AG04450 (cell line): Measurements from ENCODE around the gene FIZ1. TPM values are rescaled to one million over a fixed set of nuclear protein-coding genes. Genes with fewer than 3 reads are reported as not detected.

Source experiments
- CTCF ChIA-PET: fragments of 300-600, 350-600 bp; formaldehyde crosslinking; extraction: SDS; loops from one replicate; lab custom pipeline; 2022; ENCODE audit warnings: antibody characterized with exemption, inconsistent platforms; lab: Charles Lee
- POLR2A ChIA-PET: fragments of 350-600 bp; formaldehyde crosslinking; extraction: SDS; loops from one replicate; lab custom pipeline; 2021; ENCODE audit warnings: antibody characterized with exemption, inconsistent platforms; lab: Yijun Ruan, JAX
- DNase-seq: peaks from one replicate; pipeline ENCODE4 v3.0.0-alpha.2; 2011; ENCODE audit warnings: low read depth, low spot score
- H3K27ac ChIP-seq: one replicate; pipeline ENCODE4 v1.5.1; 2012; ENCODE audit warnings: low read depth, low read length, control low read depth
- H3K27me3 ChIP-seq: one replicate; pipeline ENCODE4 v1.6.0; 2012; ENCODE audit warnings: low read length; ENCODE audit not compliant: control insufficient read depth, insufficient read depth
- H3K4me3 ChIP-seq: 2 replicates; pipeline ENCODE4 v1.5.1; 2011; ENCODE audit warnings: mild to moderate bottlenecking, low read depth, low read length, control low read depth
- H3K9me3 ChIP-seq: 2 replicates; pipeline ENCODE4 v1.5.1; 2012; ENCODE audit warnings: low read length; ENCODE audit not compliant: control insufficient read depth, insufficient read depth
- CTCF ChIP-seq: IDR thresholded peaks from 2 replicates; pipeline ENCODE4 v1.5.1; 2011; ENCODE audit warnings: low read depth, low read length, control low read depth, inconsistent platforms
- polyA minus RNA-seq: library from RNA; depleted of rRNA, polyadenylated mRNA; stranded (reverse); fragments of >200 nt; gene quantifications from 2 replicates; pipeline ENCODE4 v1.2.3, GENCODE V29; 2011; rRNA and poly(A)+ RNA removed
- polyA plus RNA-seq: library from polyadenylated mRNA; depleted of rRNA; stranded (reverse); fragments of >200 nt; gene quantifications from 2 replicates; pipeline ENCODE4 v1.2.3, GENCODE V29; 2011; rRNA removed

FIZ1 gene
- polyA plus RNA-seq: 3.7 and 4.5 TPM in 2 replicates
- polyA minus RNA-seq: 4.1 and 4.5 TPM in 2 replicates

GRCh38 chr19:55599468-55599841, at the start of gene FIZ1:
Gene FIZ1, minus strand, starts transcription at chr19:55599517. Its CDS starts 1,652 bp downstream, at chr19:55597865.
- H3K27ac ChIP-seq: peak within 1 kb of the TSS; percentile 94
- no peaks in the 10 kb centered on the region for H3K27me3 ChIP-seq
- H3K9me3 ChIP-seq: peaks cover 16% of the 10 kb centered on the region; the same call in 1 of the 2 replicates
- ChIA-PET POLR2A (interaction anchor here (0.6 to 2.2 kb wide), 24 partner anchors 9 to 1410 kb away, joined by 3 to 10 read pairs (median 5); partner anchors contain the start of genes MBOAT7, PPP6R1, UBE2S and ZNF579), CTCF (interaction anchor here (0.6 to 1.8 kb wide), 4 partner anchors 12 to 511 kb away, joined by 3 to 10 read pairs (median 4); no protein-coding TSS in a partner anchor)
- H3K4me3 ChIP-seq: peak within 1 kb of the TSS; percentile 87
- peak; percentile 98 for DNase-seq
- TF ChIP-seq CTCF: no peak

GRCh38 chr19:55648585-55649267, 49.4 kb upstream of the FIZ1 start:
- CTCF ChIA-PET: interaction anchor here (0.6 kb wide), 1 partner anchor 1198 kb away, joined by 3 read pairs; no protein-coding TSS in a partner anchor
- no peak for TF ChIP-seq CTCF
- Histone ChIP-seq H3K4me3 (peak overlapping the region; percentile 79), H3K27me3 (no peaks in the 10 kb centered on the region), H3K9me3 (no peaks in the 10 kb centered on the region; the same call in 1 of the 2 replicates), H3K27ac (no peak overlapping the region)
- POLR2A ChIA-PET: interaction anchor here (0.6 kb wide), 1 partner anchor 20 kb away, joined by 6 read pairs; no protein-coding TSS in a partner anchor
- DNase-seq: no peak

GRCh38 chr19:55647732-55648584, 48.6 kb upstream of the FIZ1 start, which contains the start of gene CCDC106:
Gene CCDC106, plus strand, starts transcription at chr19:55648212. Its CDS starts 835 bp downstream, at chr19:55649047.
- Histone ChIP-seq H3K4me3 (peak within 1 kb of the TSS; percentile 79), H3K27me3 (no peaks in the 10 kb centered on the region), H3K27ac (peak within 1 kb of the TSS; percentile 31), H3K9me3 (no peaks in the 10 kb centered on the region; the same call in 1 of the 2 replicates)
- DNase-seq: no peak
- ChIA-PET POLR2A (interaction anchor here (0.8 to 1.0 kb wide), 2 partner anchors 12 to 13 kb away, joined by 3 read pairs; no protein-coding TSS in a partner anchor), CTCF (interaction anchor here (1.0 to 1.5 kb wide), 3 partner anchors 9 to 17 kb away, joined by 4 to 8 read pairs (median 6); no protein-coding TSS in a partner anchor)
- no peak for TF ChIP-seq CTCF

- Histone ChIP-seq H3K27ac (peak overlapping the region; percentile 2), H3K9me3 (no peaks in the 10 kb centered on the region; the same call in 1 of the 2 replicates), H3K27me3 (no peaks in the 10 kb centered on the region), H3K4me3 (peak overlapping the region; percentile 79)
- POLR2A ChIA-PET: interaction anchor here (0.8 to 1.0 kb wide), 2 partner anchors 11 to 12 kb away, joined by 3 read pairs; no protein-coding TSS in a partner anchor
- TF ChIP-seq CTCF: no peak
- CTCF ChIA-PET: interaction anchor here (1.0 to 2.1 kb wide), 4 partner anchors 8 to 179 kb away, joined by 4 to 8 read pairs (median 6); no protein-coding TSS in a partner anchor
- DNase-seq: no peak
Observed at GRCh38 chr19:55646889-55647731, 47.8 kb upstream of the FIZ1 start.
